NCI-H2196 (cell line): ENCODE data around the gene ABCB1.

Experiments
- DNase-seq: peaks from one replicate; lab custom pipeline; 2025; ENCODE audit not compliant: unreplicated experiment; lab: John Stamatoyannopoulos, UW

The ABCB1 gene

DNA sequence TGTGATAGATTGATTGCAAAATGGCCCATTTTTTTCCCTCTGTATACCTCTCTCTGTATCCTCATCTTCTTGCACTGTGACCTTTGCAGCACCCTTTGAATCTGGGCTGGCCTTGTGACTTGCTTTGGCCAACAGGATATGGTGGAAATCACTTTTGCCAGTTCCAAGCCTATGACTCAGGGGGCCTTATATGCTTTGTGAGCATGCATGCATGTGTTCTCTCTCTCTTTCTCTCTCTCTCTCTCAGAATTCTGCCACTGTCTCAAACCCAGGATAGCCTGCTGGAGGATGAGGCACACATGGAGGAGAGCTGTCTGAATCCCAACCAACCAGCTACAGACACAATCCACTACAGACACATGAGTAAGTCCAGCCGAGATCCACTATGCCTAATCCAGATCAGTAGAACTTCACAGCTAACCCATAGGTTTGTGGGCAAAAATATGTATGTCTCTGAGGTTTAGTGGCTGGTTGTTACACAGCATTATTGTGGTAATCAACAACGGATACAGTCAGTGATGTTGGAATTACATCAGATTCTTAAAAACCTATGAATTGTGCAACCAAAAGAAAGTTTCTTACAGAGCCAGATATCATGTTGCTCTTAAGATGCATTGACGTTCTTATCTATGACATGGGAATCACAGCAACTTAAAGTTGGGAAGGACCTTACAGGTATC lies 83.4 kb downstream of the ABCB1 start:
- no peak for DNase-seq

GRCh38 chr7:87513735-87514335 lies 86.8 kb downstream of the ABCB1 start:
- DNase-seq: no peak

- no peak for DNase-seq
These were observed 87.8 kb downstream of the ABCB1 start for GRCh38 chr7:87512906-87513305.

- no peak for DNase-seq
These were observed 89.2 kb downstream of the ABCB1 start for GRCh38 chr7:87511510-87511909.

DNA sequence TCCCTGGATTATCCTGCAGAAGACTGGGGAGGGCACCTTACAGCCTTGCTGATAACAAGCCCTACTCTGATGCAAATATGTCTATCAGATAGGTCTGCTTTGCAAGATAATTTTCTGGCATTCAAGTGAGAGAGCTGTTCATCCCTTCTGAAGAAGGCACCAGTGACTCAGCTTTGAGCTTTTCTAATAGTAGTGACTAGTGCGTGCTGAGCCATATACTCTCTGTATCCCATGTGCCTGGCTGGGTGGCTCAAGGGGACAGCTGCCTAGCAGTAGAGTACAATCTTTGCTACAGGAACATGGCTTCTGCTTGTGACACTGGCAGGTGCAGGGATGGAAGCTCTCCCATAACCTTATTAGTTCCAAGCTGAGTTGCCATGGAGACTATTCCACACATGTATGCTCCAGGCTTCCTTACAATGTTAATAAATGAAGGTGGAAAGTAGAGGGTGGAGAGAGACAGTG lies 90.2 kb downstream of the ABCB1 start:
- DNase-seq: no peak

DNA sequence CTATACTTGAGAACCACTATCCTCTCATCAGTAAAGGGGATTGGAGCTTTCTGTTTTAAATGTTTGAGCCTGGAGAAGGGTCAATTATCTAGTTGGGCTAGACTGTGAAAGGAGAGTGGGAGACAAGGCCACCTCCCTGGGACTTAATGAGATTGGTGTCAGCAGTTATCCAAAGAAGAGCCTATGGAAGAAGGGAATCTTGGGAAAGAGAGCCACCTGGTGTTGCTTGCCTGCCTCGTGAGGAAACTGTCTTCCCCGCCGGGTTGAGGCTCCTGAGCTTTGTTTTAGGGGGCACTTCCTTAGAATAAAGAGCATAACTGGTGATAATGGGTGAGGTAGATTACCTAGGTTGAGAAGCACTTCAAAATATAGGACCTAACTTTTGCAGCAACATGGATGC lies 93.2 kb downstream of the ABCB1 start:
- no peak for DNase-seq

DNA sequence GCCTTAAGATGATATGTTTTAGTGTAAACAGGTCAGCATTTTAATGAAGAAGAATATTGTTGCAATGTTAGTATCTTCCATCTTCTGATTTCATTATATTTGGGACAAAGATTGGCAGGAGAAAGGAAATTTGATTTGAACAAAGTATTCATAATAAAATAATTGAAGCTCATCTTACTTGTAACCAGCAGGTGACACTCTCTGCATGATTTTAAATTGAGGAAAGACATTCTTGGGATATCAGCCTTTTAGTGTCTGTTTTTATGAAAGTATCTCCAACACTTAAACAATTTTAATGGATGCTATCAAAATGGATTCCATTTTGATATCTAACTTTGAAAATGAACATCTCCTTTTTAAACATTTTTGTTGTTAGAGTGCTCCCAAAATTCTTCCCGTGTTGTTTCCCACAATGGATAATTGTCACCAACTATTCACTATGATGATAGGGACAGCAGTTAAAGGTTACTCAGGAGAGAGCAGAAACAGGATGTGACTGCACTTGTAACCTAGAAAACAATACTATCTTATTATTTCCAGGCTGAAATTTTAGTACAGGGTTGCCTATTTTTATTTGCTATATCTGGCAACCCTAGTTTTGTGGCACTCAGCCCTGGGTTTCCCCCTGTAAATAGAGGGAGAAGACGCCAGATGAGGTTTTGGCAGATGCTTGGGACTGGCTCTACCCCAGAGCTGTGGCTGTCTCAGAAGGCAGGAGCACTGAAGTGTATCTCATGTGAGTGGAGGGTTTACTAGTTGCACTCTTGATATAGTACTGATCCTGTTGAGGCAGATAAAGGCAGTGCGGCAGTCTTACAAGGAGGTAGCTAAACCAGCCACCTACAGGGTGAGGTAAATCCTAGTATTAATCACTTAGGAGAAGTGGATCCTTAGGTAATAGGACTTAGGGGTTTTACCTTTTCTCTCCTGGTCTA lies 94.2 kb downstream of the ABCB1 start:
- peak; percentile 1 for DNase-seq

GRCh38 chr7:87505557-87506245 lies 95.0 kb downstream of the ABCB1 start:
- DNase-seq: no peak

GRCh38 chr7:87505122-87505521 lies 95.6 kb downstream of the ABCB1 start:
- no peak for DNase-seq

- DNase-seq: no peak
These were observed 101.2 kb downstream of the ABCB1 start for GRCh38 chr7:87499494-87499893.

GRCh38 chr7:87498893-87499292 lies 101.8 kb downstream of the ABCB1 start:
- DNase-seq: no peak

- DNase-seq: no peak
These were observed 103.2 kb downstream of the ABCB1 start for GRCh38 chr7:87497482-87497881.

GRCh38 chr7:87495366-87495765 lies 105.3 kb downstream of the ABCB1 start:
- DNase-seq: no peak

- DNase-seq: no peak
These were observed 106.2 kb downstream of the ABCB1 start for GRCh38 chr7:87494454-87494853.

DNA sequence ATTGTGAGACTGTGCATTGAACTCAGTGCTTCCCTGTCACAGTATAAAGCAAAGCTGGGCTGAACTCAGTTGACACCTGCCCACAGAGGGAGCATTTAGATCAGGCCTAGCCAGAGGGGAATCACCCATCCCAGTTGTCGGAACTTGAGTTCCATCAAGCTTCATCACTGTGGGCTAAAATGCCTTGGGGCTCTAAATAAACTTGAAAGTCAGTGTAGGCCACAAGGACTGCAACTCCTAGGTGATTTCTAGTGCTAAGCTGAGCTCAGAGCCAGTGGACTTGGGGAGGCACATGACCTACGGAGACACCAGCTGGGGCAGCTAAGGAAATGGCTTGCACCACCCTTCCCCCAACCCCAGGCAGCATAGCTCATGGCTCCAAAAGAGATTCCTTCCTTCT lies 117.6 kb downstream of the ABCB1 start:
- DNase-seq: no peak

GRCh38 chr7:87482115-87482514 lies 118.6 kb downstream of the ABCB1 start:
- no peak for DNase-seq

- no peak for DNase-seq
These were observed 120.3 kb downstream of the ABCB1 start for GRCh38 chr7:87480386-87480785.

- DNase-seq: no peak
These were observed 120.7 kb downstream of the ABCB1 start for GRCh38 chr7:87479951-87480350.

GRCh38 chr7:87476179-87476557 lies 124.5 kb downstream of the ABCB1 start:
- DNase-seq: no peak

DNA sequence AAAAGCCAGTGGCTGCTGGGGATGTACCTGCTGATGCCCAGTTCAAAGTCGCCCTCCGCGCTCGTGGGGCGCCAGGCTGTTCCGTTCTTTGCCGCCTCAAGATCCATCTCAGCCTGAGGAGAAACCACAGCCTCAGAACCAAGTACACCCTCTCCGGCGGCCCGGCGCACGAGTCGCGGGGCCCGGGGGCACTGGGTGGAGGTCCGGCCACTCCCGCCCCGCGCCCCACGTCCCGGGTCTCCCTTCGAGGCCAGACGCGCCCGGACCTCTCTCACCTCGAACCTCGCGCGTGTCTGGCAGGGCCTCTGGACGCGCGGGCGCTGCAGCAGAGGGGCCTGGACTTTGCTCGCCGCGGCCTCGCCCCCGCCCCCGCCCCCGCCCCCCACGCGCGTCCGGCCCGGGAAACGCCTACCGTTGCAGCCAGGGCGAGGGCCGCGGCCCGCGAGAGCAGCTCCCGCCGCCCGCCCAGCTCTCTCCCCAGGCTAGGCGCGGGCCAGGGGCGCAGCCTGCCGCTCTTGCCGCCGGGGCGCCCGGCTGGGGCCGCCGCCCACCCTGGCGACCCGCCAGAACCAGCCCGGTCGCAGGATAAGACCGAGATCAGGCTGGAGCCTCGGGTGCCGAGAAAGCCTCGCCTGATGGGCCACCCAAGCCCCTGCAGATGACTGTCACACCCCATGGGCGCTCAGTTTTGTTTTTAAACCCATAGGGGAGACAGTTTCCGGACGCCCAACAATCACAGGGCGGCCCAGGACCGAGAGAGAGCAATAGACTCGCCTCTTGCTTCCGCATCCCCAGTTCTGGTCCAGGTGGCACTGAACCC lies 125.1 kb downstream of the ABCB1 start, which contains the start of gene ABCB4:
TSS of gene ABCB4 (minus strand) at position 322 of the 820 bp plus-strand sequence. CDS start at position 107, 215 bp downstream.
- no peak for DNase-seq
